Heart left ventricle (tissue), 16 donors: ENCODE measurements around the gene TOP1. TPM values are rescaled to one million over a fixed set of nuclear protein-coding genes. Genes with fewer than 3 reads are reported as not detected.
A peak's percentile ranks its signal among the peaks of the same experiment; 100 is the strongest.

Experiments used
- ATAC-seq, 4 donors: fragments of 200-7000 bp; cut with Tn5 transposase; one replicate each; pipeline ENCODE4 v1.9.1; 2020 to 2022; ENCODE audit warnings: moderate library complexity in 4 of 4, mild to moderate bottlenecking in 3 of 4, moderate number of reproducible peaks in 1 of 4
- DNase-seq, 5 donors: peaks; one replicate each; pipeline ENCODE4 v3.0.0-alpha.2; 2020
- H3K27ac ChIP-seq, 12 donors: fragments of 200-600 bp; sonication (generic) in 4 of 12; one replicate each; pipeline versions ENCODE4 v1.5.0 to v1.8.0; 2016 to 2022; ENCODE audit warnings: mild to moderate bottlenecking in 2 of 12
- H3K27me3 ChIP-seq, 9 donors: fragments of 200-600 bp; sonication (generic) in 2 of 9; one replicate each; pipeline versions ENCODE4 v1.5.1 to v1.8.0; 2016 to 2022; ENCODE audit warnings: mild to moderate bottlenecking in 3 of 9
- H3K36me3 ChIP-seq, 9 donors: fragments of 200-600 bp; sonication (generic) in 2 of 9; one replicate each; pipeline versions ENCODE4 v1.5.0 to v1.8.0; 2018 to 2022; ENCODE audit warnings: mild to moderate bottlenecking in 2 of 9
- H3K4me1 ChIP-seq, 12 donors: fragments of 200-600 bp; sonication (generic) in 4 of 12; one replicate each; pipeline versions ENCODE4 v1.5.0 to v1.8.0; 2016 to 2022; ENCODE audit warnings: mild to moderate bottlenecking in 3 of 12
- H3K4me3 ChIP-seq, 12 donors: fragments of 200-600 bp; sonication (generic) in 4 of 12; one replicate each; pipeline versions ENCODE4 v1.5.0 to v1.8.0; 2017 to 2022; ENCODE audit warnings: mild to moderate bottlenecking in 9 of 12, moderate library complexity in 4 of 12
- H3K9me3 ChIP-seq, 12 donors: fragments of 200-600 bp; sonication (generic) in 4 of 12; one replicate each; pipeline versions ENCODE4 v1.5.0 to v1.8.0; 2016 to 2022; ENCODE audit warnings: mild to moderate bottlenecking in 1 of 12
- CTCF ChIP-seq, 12 donors: fragments of 200-600 bp; sonication (generic) in 4 of 12; IDR thresholded peaks; one replicate each; pipeline versions ENCODE4 v1.5.0 to v1.8.0; 2018 to 2022; ENCODE audit warnings: antibody characterized with exemption in 12 of 12, mild to moderate bottlenecking in 5 of 12
- POLR2A ChIP-seq, 2 donors: fragments of 450-650 bp; IDR thresholded peaks; one replicate each; pipeline ENCODE4 v1.6.1; 2017; ENCODE audit warnings: antibody characterized with exemption in 2 of 2, mild to moderate bottlenecking in 2 of 2, moderate library complexity in 2 of 2
- WGBS, 4 donors: extraction: QIAGEN DNeasy Blood & Tissue Kit in 2 of 4; methylation state at CpG; one replicate each; pipeline versions ENCODE4 v1.1.5 to v1.1.7; 2013 to 2018; 5-methylcytosine and 5-hydroxymethylcytosine counted together
- intact Hi-C, 10 donors: fragments of 100-400 bp; cut with DNase I; formaldehyde crosslinking; loops; one replicate each; pipeline versions ENCODE4 v1.11.1 to v1.14.2; 2022
- polyA plus RNA-seq, 2 donors: library from polyadenylated mRNA; stranded (reverse); fragments of 200-250 nt; gene quantifications; one replicate each; pipeline ENCODE4 v1.2.3, GENCODE V29; 2013
- total RNA-seq, 9 donors: library from RNA; depleted of rRNA in 2 of 9; stranded (reverse); fragments of >200 nt in 2 of 9; fragmentation: NEBNext Ultra II Directional in 3 of 9; extraction: Animal tissue kit (Norgen Biotek cat#: 25700) in 3 of 9; gene quantifications; one replicate each; pipeline versions ENCODE4 v1.1.0 to v1.2.4, GENCODE V29; 2016 to 2023
- donor health status: ischemic (EF 13 %, LVEDD 7.1; RV severe dilation, severe dysfunction).
- donor health status: healthy with polysubstance abuse.
- donor health status: DM: no; HTN: yes; CAD: no.
- donor health status: DM: no; HTN: no; CAD: no.
- donor health status: ischemic (EF 25% LVEDD 6.9; RV normal size, moderate dysfunction).
- donor health status: ischemic (EF 25% LVEDD 5.7; RV mildly dilated, moderate dysfunction).
- donor health status: healthy.
- donor health status: DM: yes; HTN: yes; CAD: no.
- donor health status: ischemic (EF 35%, LVEDD 5.7; RV mildly dilated, moderate dysfunction).
- donor health status: nonischemic (EF 11% LVEDD 7.7; RV severe dilation, severe dysfunction).
- donor health status: DM: yes; HTN: yes; CAD: no.
- donor health status: PGD.
- donor health status: ischemic (EF 29% LVEDD 5.4; RV normal size, mild dysfunction).
- donor health status: nonischemic (EF 23%, LVEDD 6.1; RV moderate dilation, normal function).

The TOP1 gene
- total and polyA plus RNA-seq, 11 donors = 11.6 to 32.3 (median 21.4) TPM

DNA sequence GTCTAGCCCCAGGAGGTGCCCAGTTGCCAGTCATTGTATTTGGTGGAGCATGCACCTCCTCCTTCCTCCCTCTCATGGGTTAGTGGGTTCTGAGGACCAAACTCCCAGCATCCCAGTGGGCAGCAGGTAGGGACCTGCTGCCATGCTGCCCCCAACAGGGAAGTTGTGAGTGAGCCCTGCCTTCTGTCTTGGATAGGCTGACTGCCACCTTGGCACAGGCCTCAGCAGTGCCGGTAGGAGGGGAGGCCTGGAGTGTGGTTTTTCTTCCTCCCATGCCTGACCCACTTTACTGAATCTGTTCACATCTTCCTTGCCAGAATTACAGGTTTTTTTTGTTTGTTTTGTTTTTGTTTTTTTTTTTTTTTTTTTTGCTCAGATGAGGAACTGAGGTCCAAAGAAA lies 133.3 kb downstream of the TOP1 start:
- H3K27me3 ChIP-seq = no peaks in the 10 kb centered on the region
- no peaks in the 10 kb centered on the region for H3K9me3 ChIP-seq
- ATAC-seq = peak in 2 of 4 donors; percentile 23 to 28
- H3K36me3 ChIP-seq = peaks cover 4 to 72% (median 66%) of the 10 kb centered on the region in 9 donors
- no peak for DNase-seq
- peaks cover 0 to 56% (median 40%) of the 10 kb centered on the region in 12 donors for H3K4me1 ChIP-seq
- intact Hi-C loops = no loop called here
- H3K27ac ChIP-seq = peak overlapping the region in 2 of 12 donors; percentile 10 to 27
- H3K4me3 ChIP-seq = no peak overlapping the region
- TF ChIP-seq POLR2A (IDR thresholded peaks at IDR 0.05) (no peak), CTCF (IDR thresholded peaks at IDR 0.05) (no peak)
- WGBS, 4 donors = 12 to 19% (median 17%) methylated on average over 1 of the region's 1 CpG

DNA sequence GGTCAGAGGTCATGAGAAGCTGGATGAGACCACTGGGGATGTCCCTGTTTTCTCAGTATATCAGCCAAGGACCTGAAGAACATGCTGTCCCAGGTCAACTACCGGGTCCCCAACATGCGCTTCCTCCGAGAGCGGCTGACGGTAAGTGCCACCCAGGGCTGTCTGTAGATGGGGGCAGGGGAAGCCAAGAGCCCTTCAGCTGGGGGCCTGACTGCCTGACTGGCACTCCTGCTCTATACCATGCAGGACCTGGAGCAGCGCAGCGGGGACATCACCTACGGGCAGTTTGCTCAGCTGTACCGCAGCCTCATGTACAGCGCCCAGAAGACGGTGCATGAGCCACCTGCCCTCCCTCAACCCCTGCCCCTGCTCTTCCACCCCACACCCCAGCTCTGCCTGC lies 133.8 kb downstream of the TOP1 start:
- no peaks in the 10 kb centered on the region for H3K9me3 ChIP-seq
- DNase-seq = no peak
- TF ChIP-seq POLR2A (IDR thresholded peaks at IDR 0.05) = no peak
- no peak for TF ChIP-seq CTCF (IDR thresholded peaks at IDR 0.05)
- peaks cover 0 to 51% (median 37%) of the 10 kb centered on the region in 12 donors for H3K4me1 ChIP-seq
- ATAC-seq = peak in 1 of 4 donors; percentile 10
- H3K27me3 ChIP-seq = no peaks in the 10 kb centered on the region
- whole genome bisulfite sequencing, 4 donors = 95 to 100% (median 95%) methylated on average over 8 to 11 of the region's 11 CpGs
- H3K27ac ChIP-seq = peak overlapping the region in 1 of 12 donors; percentile 11
- H3K4me3 ChIP-seq = no peak overlapping the region
- intact Hi-C loops = no loop called here
- H3K36me3 ChIP-seq = peaks cover 4 to 77% (median 72%) of the 10 kb centered on the region in 9 donors

GRCh38 chr20:41163821-41164220 lies 135.2 kb downstream of the TOP1 start:
- TF ChIP-seq POLR2A (IDR thresholded peaks at IDR 0.05) (no peak), CTCF (IDR thresholded peaks at IDR 0.05) (no peak)
- 93 to 96% (median 95%) methylated on average over 11 of the region's 11 CpGs for WGBS, 4 donors
- ATAC-seq (no peak), DNase-seq (peak in 2 of 5 donors; percentile 10 to 22)
- no peak overlapping the region for H3K27ac ChIP-seq
- intact Hi-C loops = no loop called here
- H3K4me3 ChIP-seq = no peak overlapping the region
- no peaks in the 10 kb centered on the region for H3K9me3 ChIP-seq
- H3K4me1 ChIP-seq = peaks cover 0 to 37% (median 22%) of the 10 kb centered on the region in 12 donors
- H3K36me3 ChIP-seq = peaks cover 4 to 91% (median 86%) of the 10 kb centered on the region in 9 donors
- H3K27me3 ChIP-seq = no peaks in the 10 kb centered on the region

GRCh38 chr20:41165001-41165882 lies 136.6 kb downstream of the TOP1 start:
- WGBS, 4 donors = 89 to 93% (median 91%) methylated on average over 18 to 24 of the region's 24 CpGs
- intact Hi-C loops = no loop called here
- TF ChIP-seq POLR2A (IDR thresholded peaks at IDR 0.05) (no peak), CTCF (IDR thresholded peaks at IDR 0.05) (no peak)
- H3K27ac ChIP-seq = no peak overlapping the region
- H3K4me3 ChIP-seq = no peak overlapping the region
- DNase-seq (peak in 2 of 5 donors; percentile 18), ATAC-seq (no peak)
- H3K36me3 ChIP-seq = peaks cover 4 to 97% (median 93%) of the 10 kb centered on the region in 9 donors
- H3K27me3 ChIP-seq = no peaks in the 10 kb centered on the region
- H3K4me1 ChIP-seq = peaks cover 0 to 27% (median 10%) of the 10 kb centered on the region in 12 donors
- no peaks in the 10 kb centered on the region for H3K9me3 ChIP-seq
